SW 1271 (cell line): ENCODE results near the gene ZNF664.

Experiments used
- DNase-seq, 2 experiments: peaks; one replicate each; lab custom pipeline; 2025; lab: John Stamatoyannopoulos, UW

The ZNF664 gene

GRCh38 chr12:124010687-124011086, 37.7 kb downstream of the ZNF664 start:
- DNase-seq = no peak

- no peak for DNase-seq
Observed at GRCh38 chr12:124011435-124012115, 38.6 kb downstream of the ZNF664 start.

GRCh38 chr12:124013073-124013472, 40.1 kb downstream of the ZNF664 start:
- no peak for DNase-seq

- no peak for DNase-seq
Observed at GRCh38 chr12:124015494-124016461, 42.8 kb downstream of the ZNF664 start.

- no peak for DNase-seq
Observed at GRCh38 chr12:124017064-124017463, 44.0 kb downstream of the ZNF664 start.

- no peak for DNase-seq
Observed at GRCh38 chr12:124018539-124018938, 45.5 kb downstream of the ZNF664 start.

- no peak for DNase-seq
Observed at GRCh38 chr12:124019115-124019514, 46.1 kb downstream of the ZNF664 start.

- no peak for DNase-seq
Observed at GRCh38 chr12:124020514-124020949, 47.5 kb downstream of the ZNF664 start.

- no peak for DNase-seq
Observed at GRCh38 chr12:124021007-124021406, 48.0 kb downstream of the ZNF664 start.

GRCh38 chr12:124022161-124022560, 49.1 kb downstream of the ZNF664 start:
- DNase-seq = no peak

GRCh38 chr12:124024263-124024678, 51.3 kb downstream of the ZNF664 start:
- DNase-seq = no peak

GRCh38 chr12:124024776-124025175, 51.8 kb downstream of the ZNF664 start:
- no peak for DNase-seq

GRCh38 chr12:124025661-124026060, 52.6 kb downstream of the ZNF664 start:
- DNase-seq = no peak

GRCh38 chr12:124026755-124027745, 54.0 kb downstream of the ZNF664 start:
- no peak for DNase-seq

GRCh38 chr12:124027753-124028554, 54.9 kb downstream of the ZNF664 start:
- DNase-seq = no peak

GRCh38 chr12:124028555-124028925, 55.5 kb downstream of the ZNF664 start:
- DNase-seq = no peak

GRCh38 chr12:124030008-124030407, 57.0 kb downstream of the ZNF664 start:
- no peak for DNase-seq

GRCh38 chr12:124030510-124030909, 57.5 kb downstream of the ZNF664 start:
- DNase-seq = no peak

GRCh38 chr12:124031058-124031457, 58.0 kb downstream of the ZNF664 start:
- no peak for DNase-seq

- DNase-seq = peak in 1 of 2 experiments; percentile 59
Observed at GRCh38 chr12:124032265-124032886, 59.4 kb downstream of the ZNF664 start.
